ENCODE results near the gene SLC6A5.

DNA sequence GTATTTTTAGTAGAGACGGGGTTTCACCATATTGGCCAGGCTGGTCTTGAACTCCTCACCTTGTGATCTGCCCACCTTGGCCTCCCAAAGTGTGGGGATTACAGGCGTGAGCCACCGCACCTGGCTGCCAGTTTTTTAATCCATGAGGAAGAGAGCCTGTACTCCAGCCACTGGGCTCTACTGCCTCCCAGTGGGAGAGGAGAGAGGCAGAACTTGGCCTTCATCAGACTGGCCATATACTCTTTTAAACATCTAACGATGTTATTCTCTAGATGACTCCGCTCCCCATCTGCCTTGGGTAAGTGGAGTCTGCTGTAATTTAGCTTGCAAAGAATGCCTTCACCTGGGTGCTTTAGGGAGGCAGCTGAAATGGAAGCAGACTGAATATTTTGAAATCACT lies 34.6 kb downstream of the SLC6A5 start:
- TF ChIP-seq, protein P1, sequence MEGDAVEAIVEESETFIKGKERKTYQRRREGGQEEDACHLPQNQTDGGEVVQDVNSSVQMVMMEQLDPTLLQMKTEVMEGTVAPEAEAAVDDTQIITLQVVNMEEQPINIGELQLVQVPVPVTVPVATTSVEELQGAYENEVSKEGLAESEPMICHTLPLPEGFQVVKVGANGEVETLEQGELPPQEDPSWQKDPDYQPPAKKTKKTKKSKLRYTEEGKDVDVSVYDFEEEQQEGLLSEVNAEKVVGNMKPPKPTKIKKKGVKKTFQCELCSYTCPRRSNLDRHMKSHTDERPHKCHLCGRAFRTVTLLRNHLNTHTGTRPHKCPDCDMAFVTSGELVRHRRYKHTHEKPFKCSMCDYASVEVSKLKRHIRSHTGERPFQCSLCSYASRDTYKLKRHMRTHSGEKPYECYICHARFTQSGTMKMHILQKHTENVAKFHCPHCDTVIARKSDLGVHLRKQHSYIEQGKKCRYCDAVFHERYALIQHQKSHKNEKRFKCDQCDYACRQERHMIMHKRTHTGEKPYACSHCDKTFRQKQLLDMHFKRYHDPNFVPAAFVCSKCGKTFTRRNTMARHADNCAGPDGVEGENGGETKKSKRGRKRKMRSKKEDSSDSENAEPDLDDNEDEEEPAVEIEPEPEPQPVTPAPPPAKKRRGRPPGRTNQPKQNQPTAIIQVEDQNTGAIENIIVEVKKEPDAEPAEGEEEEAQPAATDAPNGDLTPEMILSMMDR (conservative IDR thresholded peaks at IDR 0.05; ENCODE audit: low read depth, low read length) = no peak
- TF ChIP-seq SMC3 (IDR thresholded peaks at IDR 0.05; ENCODE audit: low read depth, low read length) = no peak
- TF ChIP-seq, protein P2, sequence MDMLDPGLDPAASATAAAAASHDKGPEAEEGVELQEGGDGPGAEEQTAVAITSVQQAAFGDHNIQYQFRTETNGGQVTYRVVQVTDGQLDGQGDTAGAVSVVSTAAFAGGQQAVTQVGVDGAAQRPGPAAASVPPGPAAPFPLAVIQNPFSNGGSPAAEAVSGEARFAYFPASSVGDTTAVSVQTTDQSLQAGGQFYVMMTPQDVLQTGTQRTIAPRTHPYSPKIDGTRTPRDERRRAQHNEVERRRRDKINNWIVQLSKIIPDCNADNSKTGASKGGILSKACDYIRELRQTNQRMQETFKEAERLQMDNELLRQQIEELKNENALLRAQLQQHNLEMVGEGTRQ (IDR thresholded peaks at IDR 0.05; ENCODE audit: low read depth, low read length) = no peak
- TF ChIP-seq RFX5 (IDR thresholded peaks at IDR 0.05; ENCODE audit: low read depth, low read length) = no peak
- no peak for TF ChIP-seq RCOR1 (IDR thresholded peaks at IDR 0.05; ENCODE audit: insufficient replicate concordance, low read length)
- TF ChIP-seq MXI1 (IDR thresholded peaks at IDR 0.05; ENCODE audit: borderline replicate concordance, low read depth, low read length) = no peak
- no peak for TF ChIP-seq POLR2A (IDR thresholded peaks at IDR 0.05; ENCODE audit: low read depth, low read length)
- TF ChIP-seq BHLHE40 (IDR thresholded peaks at IDR 0.05; ENCODE audit: low read depth, low read length) = no peak
- TF ChIP-seq FOS (IDR thresholded peaks at IDR 0.05; ENCODE audit: low read depth, low read length) = no peak
- TF ChIP-seq RAD21 (IDR thresholded peaks at IDR 0.05; ENCODE audit: low read length) = no peak
- no peak for TF ChIP-seq MAZ (IDR thresholded peaks at IDR 0.05; ENCODE audit: borderline replicate concordance, low read depth, low read length)
- no peak for TF ChIP-seq MAFK (IDR thresholded peaks at IDR 0.05; ENCODE audit: low read depth, low read length)
- no peak for TF ChIP-seq CEBPB (IDR thresholded peaks at IDR 0.05; ENCODE audit: low read depth, low read length)
- TF ChIP-seq CHD1 (IDR thresholded peaks at IDR 0.05; ENCODE audit: low read depth, low read length) = no peak

Data from IMR-90 (cell line).